Uterus (tissue), 4 donors: ENCODE measurements around the gene PPIE. TPM values are rescaled to one million over a fixed set of nuclear protein-coding genes. Genes with fewer than 3 reads are reported as not detected.

Source experiments
- DNase-seq, 2 donors: peaks; one replicate each; pipeline ENCODE4 v3.0.0-alpha.2; 2019 to 2020
- H3K27ac ChIP-seq, 2 donors: fragments of 200-600 bp; sonication (generic); 1 replicate in 1 of 2; 2 replicates in 1 of 2; pipeline ENCODE4 v1.5.1; 2016 to 2018
- H3K27me3 ChIP-seq, 2 donors: fragments of 200-600 bp; sonication (generic); one replicate each; pipeline ENCODE4 v1.5.1; 2018 to 2019; ENCODE audit warnings: control low read depth in 1 of 2
- H3K36me3 ChIP-seq, 2 donors: fragments of 200-600 bp; sonication (generic); one replicate each; pipeline ENCODE4 v1.5.1; 2019; ENCODE audit warnings: control low read depth in 1 of 2
- H3K4me1 ChIP-seq, 2 donors: fragments of 200-600 bp; sonication (generic); one replicate each; pipeline ENCODE4 v1.5.1; 2018 to 2019; ENCODE audit warnings: control low read depth in 1 of 2
- H3K4me3 ChIP-seq, 2 donors: fragments of 200-600 bp; sonication (generic); 1 replicate in 1 of 2; 2 replicates in 1 of 2; pipeline ENCODE4 v1.5.1; 2018 to 2019; ENCODE audit warnings: mild to moderate bottlenecking in 1 of 2
- H3K9me3 ChIP-seq, 2 donors: fragments of 200-600 bp; sonication (generic); one replicate each; pipeline ENCODE4 v1.5.1; 2019; ENCODE audit warnings: control low read depth in 1 of 2
- CTCF ChIP-seq, 4 experiments: fragments of 200-600 bp in 2 of 4; fragments of 450-650 bp in 2 of 4; sonication (generic) in 2 of 4; IDR thresholded peaks; one replicate each; pipeline ENCODE4 v1.5.1; 2016 to 2019; ENCODE audit warnings: antibody characterized with exemption in 4 of 4, mild to moderate bottlenecking in 2 of 4, moderate library complexity in 1 of 4
- POLR2A ChIP-seq, 2 donors: fragments of 450-650 bp; IDR thresholded peaks; one replicate each; pipeline ENCODE4 v1.6.1; 2016; ENCODE audit warnings: antibody characterized with exemption in 2 of 2, mild to moderate bottlenecking in 1 of 2, moderate library complexity in 1 of 2
- intact Hi-C: fragments of 100-400 bp; cut with DNase I; formaldehyde crosslinking; loops from one replicate; pipeline ENCODE4 v1.15.1; 2023; ENCODE audit warnings: low total_unique reads
- small RNA-seq: library from RNA; depleted of rRNA; stranded (forward); fragments of <200 nt; gene quantifications from one replicate; pipeline ENCODE3, GENCODE V24; 2016
- total RNA-seq, 4 donors: library from RNA; depleted of rRNA in 3 of 4; stranded (reverse); fragments of >200 nt in 3 of 4; gene quantifications; one replicate each; pipeline versions ENCODE4 v1.1.0 to v1.2.4, GENCODE V29; 2014 to 2023
- donor health status: DM: yes; HTN: yes; CAD: no.

Gene PPIE
- total RNA-seq, 4 donors from 2014 or later, result 20.0 to 51.5 (median 44.0) TPM

GRCh38 chr1:39812913-39813312 lies 74.2 kb downstream of the PPIE start:
- TF ChIP-seq POLR2A (IDR thresholded peaks at IDR 0.05) (no peak), CTCF (IDR thresholded peaks at IDR 0.05) (no peak)
- no peak overlapping the region for H3K27ac ChIP-seq
- no peaks in the 10 kb centered on the region for H3K9me3 ChIP-seq
- no peaks in the 10 kb centered on the region for H3K36me3 ChIP-seq
- H3K27me3 ChIP-seq, result no peaks in the 10 kb centered on the region
- H3K4me1 ChIP-seq, result no peaks in the 10 kb centered on the region
- intact Hi-C loops, result no loop called here
- no peak overlapping the region for H3K4me3 ChIP-seq
- no peak for DNase-seq

Small RNAs within 50 kb of the gene (small RNA-seq; reads per million reads assigned to genes)
- not detected for gene AL033527.1
- gene RNU7-121P, result not detected

Other genes with a start within 250 kb of the PPIE start
- 1 to 10 TPM in 3 of 4 donors, not detected in 1; 1.8 to 8.3 (median 2.7) TPM for gene BMP8A, start 247.2 kb upstream of the PPIE start, total RNA-seq
- 100 to 1,000 TPM in 2 of 4 donors, 10 to 100 TPM in 2; 48.2 to 189 (median 102) TPM for gene PABPC4, start 162.1 kb upstream of the PPIE start, total RNA-seq
- 10 to 100 TPM in 2 of 4 donors, 1 to 10 TPM in 2; 9.4 to 64.0 (median 13.4) TPM for gene HEYL, start 99.2 kb upstream of the PPIE start, total RNA-seq
- gene NT5C1A, start 66.8 kb upstream of the PPIE start, total RNA-seq, result 1 to 10 TPM in 2 of 4 donors, not detected in 2; 1.1 to 1.8 TPM
- 1 to 10 TPM in 1 of 4 donors, under 1 TPM in 1, not detected in 2; 0.24 to 3.9 TPM for gene HPCAL4, start 47.4 kb upstream of the PPIE start, total RNA-seq
- 1 to 10 TPM in 2 of 4 donors, not detected in 2; 1.1 to 1.5 TPM for gene OXCT2, start 32.5 kb downstream of the PPIE start, total RNA-seq
- gene BMP8B, start 50.0 kb downstream of the PPIE start, total RNA-seq, result 1 to 10 TPM in 1 of 4 donors, under 1 TPM in 1, not detected in 2; 0.46 to 1.3 TPM
- 10 to 100 TPM; 16.1 to 43.3 (median 30.1) TPM for gene TRIT1, start 144.6 kb downstream of the PPIE start, total RNA-seq
- 1 to 10 TPM in 1 of 4 donors, under 1 TPM in 1, not detected in 2; 0.40 to 3.6 TPM for gene MYCL, start 163.0 kb downstream of the PPIE start, total RNA-seq
- 10 to 100 TPM in 1 of 4 donors, 1 to 10 TPM in 3; 2.0 to 16.2 (median 6.5) TPM for gene MFSD2A, start 216.3 kb downstream of the PPIE start, total RNA-seq